CD4-positive, alpha-beta T cell treated with Interferon alpha-2 for 1 hour (primary cell): ENCODE data around the gene DOC2A.

Experiments
- DNase-seq, 2 donors: peaks; one replicate each; pipeline ENCODE4 v3.0.0-alpha.2; 2020 to 2022

Gene DOC2A

DNA sequence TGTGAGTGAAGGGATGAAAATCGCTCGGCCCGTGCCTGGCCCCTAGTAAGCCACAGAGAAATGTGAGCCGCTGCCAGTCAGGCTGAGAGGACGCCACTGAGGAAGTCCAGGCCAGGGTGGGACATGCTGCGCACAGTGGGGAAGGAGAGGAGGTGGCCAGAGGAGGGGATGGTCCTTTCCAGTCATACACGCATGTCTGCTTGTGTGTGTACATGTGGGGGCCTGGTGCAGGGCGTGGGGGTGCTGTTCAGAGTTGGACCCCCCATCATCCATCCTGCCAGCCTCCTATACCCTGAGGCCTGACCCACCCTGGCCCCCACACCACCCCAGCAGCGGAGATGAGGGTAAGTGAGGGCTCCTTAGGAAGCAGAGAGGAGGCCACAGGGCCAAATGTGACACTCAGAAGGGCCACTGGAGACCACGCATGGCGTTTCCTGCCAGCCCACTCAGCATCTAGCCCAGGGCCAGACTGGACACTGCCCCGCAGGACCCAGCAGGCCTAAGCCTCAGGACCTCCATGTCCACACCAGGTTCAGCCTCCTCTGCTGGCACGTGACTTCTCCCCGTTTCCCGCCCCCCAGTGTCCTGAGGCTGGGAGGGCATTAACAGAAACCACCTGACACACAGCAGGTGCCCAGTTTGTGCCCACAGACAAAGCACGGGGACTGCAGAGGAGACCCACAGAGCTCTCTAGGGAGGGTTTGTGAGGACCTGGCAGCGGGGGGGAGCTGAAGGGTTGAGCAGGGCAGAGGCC lies 7.0 kb downstream of the DOC2A start:
- no peak for DNase-seq

GRCh38 chr16:30002614-30003346 lies 8.0 kb downstream of the DOC2A start:
- no peak for DNase-seq

DNA sequence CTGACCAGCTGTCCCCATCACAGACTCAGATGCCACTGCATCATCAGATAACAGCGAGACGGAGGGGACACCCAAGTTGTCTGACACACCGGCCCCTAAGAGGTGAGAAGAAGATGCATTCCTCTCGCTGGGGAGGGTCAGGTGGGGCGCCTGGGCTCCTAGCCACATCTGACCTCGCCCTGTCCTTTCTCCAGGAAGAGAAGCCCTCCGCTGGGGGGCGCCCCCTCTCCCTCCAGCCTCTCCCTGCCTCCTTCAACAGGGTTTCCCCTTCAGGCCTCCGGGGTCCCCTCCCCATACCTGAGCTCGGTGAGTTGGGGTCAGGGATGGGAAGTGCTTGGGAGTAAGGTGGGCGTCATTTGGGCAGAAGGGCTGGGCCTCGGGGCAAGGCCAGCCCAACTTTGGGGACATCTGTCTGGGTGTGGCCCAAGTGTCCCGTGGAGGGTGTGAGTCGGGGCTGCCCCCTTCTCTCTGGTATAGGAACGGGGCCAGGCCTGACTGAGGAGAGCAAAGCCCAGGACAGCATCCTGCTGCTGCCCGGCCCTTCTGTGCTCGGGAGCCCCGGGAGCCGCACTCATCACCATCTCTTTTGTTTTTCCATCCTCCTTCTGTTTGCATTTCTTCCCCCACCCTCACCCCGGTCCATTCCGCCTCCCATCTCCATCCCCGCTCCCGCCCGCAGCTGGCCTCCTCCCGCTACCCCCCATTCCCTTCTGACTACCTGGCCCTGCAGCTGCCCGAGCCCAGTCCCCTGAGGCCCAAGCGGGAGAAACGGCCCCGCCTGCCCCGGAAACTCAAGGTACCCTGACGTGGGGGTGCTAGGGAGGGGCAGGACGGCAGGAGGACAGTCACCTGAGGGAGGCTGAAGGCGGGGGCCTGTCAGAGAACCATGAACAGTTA lies 9.8 kb downstream of the DOC2A start:
- no peak for DNase-seq

DNA sequence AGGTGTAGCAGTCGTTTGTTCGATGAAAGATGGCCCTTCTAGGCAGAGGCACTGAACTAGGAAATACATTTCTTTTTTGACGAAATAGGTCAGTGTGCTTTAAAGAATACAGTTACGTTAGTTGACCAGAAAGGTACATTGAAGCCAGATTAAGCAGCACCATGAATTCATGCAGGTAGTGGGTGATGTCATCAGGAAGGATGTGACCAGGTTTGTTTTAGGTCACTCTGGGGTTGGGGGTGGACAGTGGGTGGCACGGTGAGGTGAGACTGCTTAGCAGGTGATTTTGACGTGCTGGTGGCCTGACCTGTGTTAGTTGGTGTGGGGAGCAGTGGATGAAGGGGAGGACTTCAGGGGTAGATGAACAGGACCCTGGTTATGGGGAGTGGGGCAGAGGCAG lies 11.2 kb downstream of the DOC2A start:
- DNase-seq = no peak

GRCh38 chr16:29996766-29997250 lies 14.0 kb downstream of the DOC2A start:
- no peak for DNase-seq

GRCh38 chr16:29995911-29996765 lies 14.7 kb downstream of the DOC2A start, which contains the start of gene INO80E:
Gene INO80E (plus strand): TSS chr16:29996241. CDS start chr16:29996311, 70 bp downstream.
- peak; percentile 97 to 98 for DNase-seq

- DNase-seq = peak; percentile 86 to 90
Observed at GRCh38 chr16:29995324-29995910, 15.4 kb downstream of the DOC2A start, which contains the start of gene HIRIP3. Gene HIRIP3 (minus strand): TSS chr16:29995617. CDS start chr16:29995605, 12 bp downstream.

- DNase-seq = no peak
Observed at GRCh38 chr16:29994600-29995323, 16.1 kb downstream of the DOC2A start.

- DNase-seq = no peak
Observed at GRCh38 chr16:29993903-29994599, 16.8 kb downstream of the DOC2A start.

GRCh38 chr16:29993191-29993902 lies 17.5 kb downstream of the DOC2A start:
- no peak for DNase-seq

GRCh38 chr16:29992344-29992967 lies 18.4 kb downstream of the DOC2A start:
- no peak for DNase-seq

DNA sequence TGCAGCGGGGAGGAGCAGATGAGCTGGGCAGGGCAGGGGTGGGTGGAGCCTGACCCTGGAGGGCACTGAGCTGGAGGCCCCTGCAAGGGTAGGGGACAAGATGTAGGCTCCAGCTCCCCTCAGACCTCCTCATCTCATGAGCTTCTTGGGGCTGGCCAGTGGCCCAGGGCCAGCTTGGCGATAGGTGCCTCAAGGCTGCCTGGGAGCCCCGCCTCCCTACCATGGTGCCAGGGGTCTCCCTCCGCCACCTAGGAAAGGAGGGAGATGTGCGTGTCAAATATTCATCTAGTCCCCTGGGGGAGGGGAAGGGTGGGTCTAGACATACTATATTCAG lies 19.3 kb downstream of the DOC2A start:
- no peak for DNase-seq

DNA sequence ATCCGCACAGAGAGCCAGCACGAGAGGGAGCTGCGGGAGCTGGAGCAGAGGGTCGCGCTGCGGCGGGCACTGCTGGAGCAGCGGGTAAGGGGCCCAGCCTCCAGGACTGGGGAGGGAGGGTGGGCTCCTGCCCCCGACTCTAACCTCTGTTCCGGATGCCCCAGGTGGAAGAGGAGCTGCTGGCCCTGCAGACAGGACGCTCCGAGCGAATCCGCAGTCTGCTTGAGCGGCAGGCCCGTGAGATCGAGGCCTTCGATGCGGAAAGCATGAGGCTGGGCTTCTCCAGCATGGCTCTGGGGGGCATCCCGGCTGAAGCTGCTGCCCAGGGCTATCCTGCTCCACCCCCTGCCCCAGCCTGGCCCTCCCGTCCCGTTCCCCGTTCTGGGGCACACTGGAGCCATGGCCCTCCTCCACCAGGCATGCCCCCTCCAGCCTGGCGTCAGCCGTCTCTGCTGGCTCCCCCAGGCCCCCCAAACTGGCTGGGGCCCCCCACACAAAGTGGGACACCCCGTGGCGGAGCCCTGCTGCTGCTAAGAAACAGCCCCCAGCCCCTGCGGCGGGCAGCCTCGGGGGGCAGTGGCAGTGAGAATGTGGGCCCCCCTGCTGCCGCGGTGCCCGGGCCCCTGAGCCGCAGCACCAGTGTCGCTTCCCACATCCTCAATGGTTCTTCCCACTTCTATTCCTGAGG lies 19.8 kb downstream of the DOC2A start:
- no peak for DNase-seq

DNA sequence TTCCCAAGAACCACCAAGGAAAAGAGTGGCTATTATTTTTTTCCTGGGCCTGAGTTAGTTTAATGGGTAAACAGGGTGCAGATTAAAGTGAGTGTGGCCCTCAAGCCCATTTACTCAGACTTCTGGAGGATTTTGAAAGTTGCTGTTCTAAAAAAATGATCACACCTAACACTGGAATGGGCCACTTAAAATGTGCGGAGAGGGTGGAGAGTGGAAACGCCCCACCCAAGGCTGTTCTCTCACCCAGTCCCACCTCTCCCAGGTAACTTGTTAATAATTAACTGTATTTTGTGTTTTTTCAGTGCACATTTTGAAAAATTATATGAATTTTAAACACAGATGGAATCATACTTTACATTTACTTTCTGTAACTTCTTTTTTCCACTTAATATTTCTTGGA lies 20.8 kb downstream of the DOC2A start:
- DNase-seq = no peak

DNA sequence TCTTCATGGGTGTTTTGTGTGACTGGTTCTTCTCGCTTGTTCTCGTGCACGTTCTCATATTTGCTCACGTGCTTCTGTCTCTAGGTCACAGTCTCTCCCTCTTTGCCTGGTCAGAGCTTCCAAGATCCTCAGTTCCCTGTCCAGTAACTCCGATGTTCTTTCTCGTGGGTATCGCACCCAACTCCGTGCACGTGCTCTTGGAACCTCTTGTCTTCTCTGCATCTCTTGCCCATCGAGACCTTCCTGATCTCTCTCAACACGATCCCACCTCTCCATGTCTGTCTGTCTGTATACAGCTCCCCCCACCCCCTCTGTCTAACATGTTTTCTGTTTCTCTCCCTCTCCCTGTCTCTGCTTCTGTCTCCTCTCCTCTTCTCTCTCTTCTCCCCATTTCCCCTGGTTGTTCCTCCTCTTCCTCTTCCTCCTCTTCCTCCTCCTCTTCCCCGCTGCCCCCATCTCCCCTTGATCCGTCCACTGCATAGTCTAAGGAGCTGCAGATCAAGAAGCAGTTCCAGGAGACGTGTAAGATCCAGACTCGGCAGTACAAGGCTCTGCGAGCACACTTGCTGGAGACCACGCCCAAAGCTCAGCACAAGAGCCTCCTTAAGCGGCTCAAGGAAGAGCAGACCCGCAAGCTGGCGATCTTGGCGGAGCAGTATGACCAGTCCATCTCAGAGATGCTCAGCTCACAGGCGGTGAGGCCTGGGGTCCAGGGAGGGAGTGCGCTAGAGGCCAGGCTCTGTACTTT lies 21.5 kb downstream of the DOC2A start:
- DNase-seq = no peak

DNA sequence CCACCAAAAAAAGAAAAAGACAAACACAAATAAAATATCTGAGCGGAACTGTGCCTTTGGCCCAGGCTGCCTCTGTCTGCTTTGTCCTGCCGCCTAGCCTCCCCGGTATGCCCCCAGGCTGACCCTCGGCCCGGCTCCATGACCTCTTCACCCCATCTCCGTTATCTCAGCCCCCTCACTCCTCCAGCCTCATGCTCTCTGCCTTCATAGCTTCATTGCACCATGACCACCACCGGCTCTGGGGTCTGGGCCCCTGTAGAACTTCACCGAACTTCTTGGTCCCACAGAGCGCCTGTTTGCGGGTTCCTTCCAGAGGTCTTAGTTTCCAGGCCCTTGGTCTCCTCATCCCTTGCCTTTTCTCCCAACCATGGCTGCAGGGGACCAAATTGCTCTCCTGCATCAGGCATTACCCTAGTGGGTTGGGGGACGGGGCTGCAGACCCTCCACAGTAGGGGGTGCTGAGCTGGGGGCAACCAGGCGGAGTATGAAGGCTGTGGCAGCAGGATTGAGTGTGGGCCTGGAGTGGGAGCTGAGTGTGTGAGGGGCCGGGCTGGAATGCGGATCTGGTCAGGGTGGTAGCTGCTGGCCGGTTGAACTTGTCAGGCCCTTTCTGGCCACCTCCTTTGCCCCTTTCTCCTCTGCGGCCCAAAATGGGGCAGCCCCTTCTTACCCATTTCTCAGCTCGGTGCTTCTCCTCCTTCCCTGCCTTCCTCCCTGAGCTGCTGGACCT lies 22.3 kb downstream of the DOC2A start:
- no peak for DNase-seq
